IMR-90 (cell line): Measurements from ENCODE around the gene PRICKLE2.

Experiments used
- MXI1 ChIP-seq: IDR thresholded peaks from 2 replicates; pipeline ENCODE4 v1.6.1; 2012; ENCODE audit warnings: low read depth, mild to moderate bottlenecking, low read length, moderate library complexity, borderline replicate concordance
- POLR2A ChIP-seq: IDR thresholded peaks from 2 replicates; pipeline ENCODE4 v1.6.1; 2012; ENCODE audit warnings: mild to moderate bottlenecking, low read depth, low read length
- RFX5 ChIP-seq: IDR thresholded peaks from 2 replicates; pipeline ENCODE4 v1.8.0; 2012; ENCODE audit warnings: low read depth, mild to moderate bottlenecking, low read length, moderate library complexity
- SMC3 ChIP-seq: fragments of 150-350 bp; IDR thresholded peaks from 2 replicates; pipeline ENCODE4 v1.6.1; 2016; ENCODE audit warnings: low read depth, mild to moderate bottlenecking, antibody characterized with exemption, low read length, moderate library complexity

DNA sequence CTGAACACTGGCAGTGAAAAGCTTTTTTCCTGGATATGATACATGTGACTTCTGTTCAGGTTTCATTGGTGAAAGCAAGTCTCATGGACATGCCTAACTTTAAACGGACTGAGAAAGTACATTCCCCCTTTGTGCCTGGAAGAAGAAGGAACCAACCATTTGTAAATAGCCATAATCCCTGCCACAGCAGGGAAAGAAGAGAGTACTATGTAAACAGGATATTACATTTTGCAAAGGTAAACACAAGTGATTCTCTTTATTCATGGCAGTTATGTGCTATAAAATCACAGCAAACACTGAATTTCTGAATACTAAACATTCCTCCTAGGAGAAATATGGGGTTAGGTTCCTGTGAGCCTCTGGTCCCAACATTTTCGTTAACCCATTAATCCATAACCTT, 46.8 kb downstream of the PRICKLE2 start:
- TF ChIP-seq RFX5 = no peak
- no peak for TF ChIP-seq MXI1
- no peak for TF ChIP-seq POLR2A
- TF ChIP-seq SMC3 = no peak
